Upper lobe of left lung (tissue), 4 donors: ENCODE measurements around the gene CLUH.

Experiments used
- POLR2A ChIP-seq, 4 donors: fragments of 450-650 bp; IDR thresholded peaks; one replicate each; pipeline ENCODE4 v1.5.1; 2016 to 2017; ENCODE audit warnings: antibody characterized with exemption in 4 of 4, mild to moderate bottlenecking in 2 of 4
- POLR2AphosphoS5 ChIP-seq, 2 donors: sonication (generic); formaldehyde crosslinking; IDR thresholded peaks; one replicate each; pipeline ENCODE4 v1.5.1; 2017; ENCODE audit warnings: antibody characterized with exemption in 2 of 2
- TF ChIP-seq, protein P1 (sequence below), 6 experiments: fragments of 450-650 bp in 4 of 6; fragments of 200-600 bp in 2 of 6; sonication (generic) in 2 of 6; IDR thresholded peaks; one replicate each; pipeline ENCODE4 v1.5.1; 2016 to 2019; ENCODE audit warnings: antibody characterized with exemption in 6 of 6

- TF ChIP-seq, protein P1, sequence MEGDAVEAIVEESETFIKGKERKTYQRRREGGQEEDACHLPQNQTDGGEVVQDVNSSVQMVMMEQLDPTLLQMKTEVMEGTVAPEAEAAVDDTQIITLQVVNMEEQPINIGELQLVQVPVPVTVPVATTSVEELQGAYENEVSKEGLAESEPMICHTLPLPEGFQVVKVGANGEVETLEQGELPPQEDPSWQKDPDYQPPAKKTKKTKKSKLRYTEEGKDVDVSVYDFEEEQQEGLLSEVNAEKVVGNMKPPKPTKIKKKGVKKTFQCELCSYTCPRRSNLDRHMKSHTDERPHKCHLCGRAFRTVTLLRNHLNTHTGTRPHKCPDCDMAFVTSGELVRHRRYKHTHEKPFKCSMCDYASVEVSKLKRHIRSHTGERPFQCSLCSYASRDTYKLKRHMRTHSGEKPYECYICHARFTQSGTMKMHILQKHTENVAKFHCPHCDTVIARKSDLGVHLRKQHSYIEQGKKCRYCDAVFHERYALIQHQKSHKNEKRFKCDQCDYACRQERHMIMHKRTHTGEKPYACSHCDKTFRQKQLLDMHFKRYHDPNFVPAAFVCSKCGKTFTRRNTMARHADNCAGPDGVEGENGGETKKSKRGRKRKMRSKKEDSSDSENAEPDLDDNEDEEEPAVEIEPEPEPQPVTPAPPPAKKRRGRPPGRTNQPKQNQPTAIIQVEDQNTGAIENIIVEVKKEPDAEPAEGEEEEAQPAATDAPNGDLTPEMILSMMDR (IDR thresholded peaks at IDR 0.05), result no peak
- TF ChIP-seq POLR2A (IDR thresholded peaks at IDR 0.05), result no peak
- no peak for TF ChIP-seq POLR2AphosphoS5 (IDR thresholded peaks at IDR 0.05)
These were observed 10.0 kb upstream of the CLUH start for GRCh38 chr17:2721603-2722002.
